ENCODE data around the gene CCDC122. TPM values are rescaled to one million over a fixed set of nuclear protein-coding genes. Genes with fewer than 3 reads are reported as not detected.

Gene CCDC122
- total RNA-seq, 4 donors from 2014 or later = 1.3 to 2.7 (median 1.8) TPM

DNA sequence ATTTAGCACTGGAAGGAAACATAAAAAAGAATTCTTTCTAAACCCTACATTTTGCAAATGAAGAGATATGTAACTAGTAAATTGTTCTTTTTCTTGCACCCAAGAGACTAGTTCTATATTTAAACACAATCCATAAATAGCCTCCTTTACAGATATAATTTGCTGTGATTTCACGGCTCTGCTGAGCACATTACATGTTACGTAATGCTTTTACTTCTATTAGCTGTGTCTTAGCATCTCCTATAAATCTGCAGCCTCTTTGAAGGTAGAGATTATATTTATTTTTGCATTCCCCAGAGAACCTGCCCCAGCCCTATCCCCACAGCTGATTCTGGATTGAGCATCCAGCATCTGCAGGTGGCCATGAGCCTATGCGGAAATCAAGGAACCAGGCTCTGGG lies 32.3 kb upstream of the CCDC122 start:
- TF ChIP-seq CTCF (IDR thresholded peaks at IDR 0.05) = no peak
- ATAC-seq (ENCODE audit: low FRiP score) (no peak), DNase-seq (ENCODE audit: low spot score) (no peak)

DNA sequence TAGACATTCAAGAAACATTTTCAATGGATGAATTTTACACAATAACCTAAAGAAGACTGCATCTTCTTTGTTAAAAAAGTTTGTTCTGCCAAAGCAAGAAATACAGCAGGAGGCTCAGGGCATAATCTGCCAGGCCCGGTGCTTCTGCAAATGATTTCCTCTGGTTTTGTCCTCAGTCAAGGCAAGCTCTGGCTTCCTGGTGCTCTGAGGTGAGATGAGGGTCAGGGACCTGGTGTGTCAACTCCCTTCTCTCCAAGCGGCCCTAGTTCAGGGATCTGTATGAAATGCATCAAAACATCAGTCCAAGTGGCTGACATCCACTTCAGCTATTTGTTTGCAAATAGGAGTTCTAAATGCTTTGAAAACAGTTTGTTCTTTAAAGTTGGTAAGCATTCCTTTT lies 31.7 kb upstream of the CCDC122 start:
- ATAC-seq (ENCODE audit: low FRiP score) (no peak), DNase-seq (ENCODE audit: low spot score) (no peak)
- TF ChIP-seq CTCF (IDR thresholded peaks at IDR 0.05) = no peak

GRCh38 chr13:43910856-43911255 lies 31.3 kb upstream of the CCDC122 start:
- DNase-seq (ENCODE audit: low spot score) (no peak), ATAC-seq (ENCODE audit: low FRiP score) (no peak)
- no peak for TF ChIP-seq CTCF (IDR thresholded peaks at IDR 0.05)

DNA sequence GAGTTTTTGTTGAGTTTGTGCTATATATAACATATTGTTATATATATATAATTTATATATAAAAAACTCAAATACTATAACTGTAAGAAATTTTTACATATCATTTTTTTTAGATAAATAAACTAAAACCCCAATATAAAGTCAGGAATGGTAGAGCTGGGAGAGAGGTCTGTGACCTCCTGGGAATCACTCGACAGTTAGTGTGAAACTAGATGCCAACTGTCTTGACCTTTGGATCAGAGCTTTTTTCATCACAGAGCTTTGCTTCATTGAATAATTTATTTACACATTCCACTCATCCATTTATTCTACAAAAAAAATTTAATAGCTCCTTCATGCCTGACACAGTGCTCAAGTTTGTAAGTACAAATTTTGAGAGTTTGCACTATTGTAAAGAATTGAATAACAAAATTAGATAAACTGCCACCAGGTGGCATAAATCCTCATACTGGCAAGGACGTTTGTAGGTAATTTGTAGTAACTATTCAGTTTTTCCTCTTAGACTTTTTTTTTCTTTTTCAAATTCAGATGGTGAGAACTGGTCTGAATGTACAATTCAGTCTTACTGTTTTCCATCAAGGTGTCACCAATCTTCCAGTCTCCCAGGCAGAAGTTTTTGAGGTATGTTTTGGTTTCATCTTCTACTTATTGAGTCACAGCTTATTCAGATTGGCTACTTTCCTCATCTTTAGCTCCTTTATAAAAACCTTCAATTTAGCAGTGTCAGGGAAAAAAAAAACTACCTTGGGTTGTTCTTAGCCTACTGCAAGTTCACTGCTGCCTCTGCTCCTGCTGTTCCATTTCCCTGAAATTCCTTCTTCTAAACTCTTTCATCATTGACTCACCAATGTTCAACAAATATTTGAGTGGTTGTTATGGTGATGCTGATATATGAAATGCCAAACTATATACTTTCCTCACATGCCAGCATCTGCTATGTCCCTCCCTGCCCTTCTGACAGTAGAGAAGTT lies 28.9 kb upstream of the CCDC122 start:
- no peak for DNase-seq (ENCODE audit: low spot score)
- ATAC-seq (ENCODE audit: low FRiP score) = peak; percentile 37
- TF ChIP-seq CTCF (IDR thresholded peaks at IDR 0.05) = no peak

DNA sequence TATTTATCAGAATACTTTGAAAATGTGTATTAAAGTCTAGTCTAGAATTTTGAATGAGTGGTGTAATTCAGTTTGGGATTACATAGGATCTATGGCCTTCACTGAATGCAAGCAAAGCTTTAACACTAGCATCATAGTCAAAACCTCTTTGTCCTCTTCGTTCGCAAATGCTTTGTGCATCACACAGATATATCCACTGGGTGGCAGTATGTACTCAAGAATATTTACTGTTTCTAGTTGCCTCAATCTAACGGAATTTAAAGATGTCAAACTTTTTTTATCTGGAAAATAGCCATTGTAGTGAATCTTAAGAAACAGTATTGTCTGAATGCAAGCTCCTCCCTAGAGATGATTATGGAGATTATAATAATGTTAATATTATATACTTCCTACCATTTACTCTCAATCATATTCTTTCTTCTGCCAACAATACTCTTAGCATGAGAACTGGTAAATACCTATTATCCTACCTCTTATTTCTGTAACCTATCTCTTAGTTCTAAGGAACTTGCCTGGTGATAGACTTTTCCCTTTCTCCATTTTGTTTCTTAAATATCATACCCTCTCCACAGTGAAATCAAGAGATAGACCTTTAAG lies 26.0 kb upstream of the CCDC122 start:
- ATAC-seq (ENCODE audit: low FRiP score) (no peak), DNase-seq (ENCODE audit: low spot score) (no peak)
- peak in 2 of 3 donors; percentile 65 to 74 for TF ChIP-seq CTCF (IDR thresholded peaks at IDR 0.05)

- DNase-seq (ENCODE audit: low spot score) (no peak), ATAC-seq (ENCODE audit: low FRiP score) (no peak)
- TF ChIP-seq CTCF (IDR thresholded peaks at IDR 0.05) = no peak
Measured at GRCh38 chr13:43895940-43896339, 16.4 kb upstream of the CCDC122 start.

Measured in omental fat pad (tissue), 4 donors.